Activated CD8-positive, alpha-beta memory T cell treated with anti-CD3 and anti-CD28 coated beads for 4 hours (primary cell): ENCODE results near the gene KRTCAP2.
"Not testable (repeated sequence)": the region's sequence is repeated elsewhere in the genome, so short reads cannot be mapped to it uniquely, and the experiment has no call there.

ENCODE experiments used
- DNase-seq, 2 donors: peaks; one replicate each; pipeline ENCODE4 v3.0.0-alpha.2; 2020; ENCODE audit warnings: low read depth in 2 of 2

The KRTCAP2 gene

DNA sequence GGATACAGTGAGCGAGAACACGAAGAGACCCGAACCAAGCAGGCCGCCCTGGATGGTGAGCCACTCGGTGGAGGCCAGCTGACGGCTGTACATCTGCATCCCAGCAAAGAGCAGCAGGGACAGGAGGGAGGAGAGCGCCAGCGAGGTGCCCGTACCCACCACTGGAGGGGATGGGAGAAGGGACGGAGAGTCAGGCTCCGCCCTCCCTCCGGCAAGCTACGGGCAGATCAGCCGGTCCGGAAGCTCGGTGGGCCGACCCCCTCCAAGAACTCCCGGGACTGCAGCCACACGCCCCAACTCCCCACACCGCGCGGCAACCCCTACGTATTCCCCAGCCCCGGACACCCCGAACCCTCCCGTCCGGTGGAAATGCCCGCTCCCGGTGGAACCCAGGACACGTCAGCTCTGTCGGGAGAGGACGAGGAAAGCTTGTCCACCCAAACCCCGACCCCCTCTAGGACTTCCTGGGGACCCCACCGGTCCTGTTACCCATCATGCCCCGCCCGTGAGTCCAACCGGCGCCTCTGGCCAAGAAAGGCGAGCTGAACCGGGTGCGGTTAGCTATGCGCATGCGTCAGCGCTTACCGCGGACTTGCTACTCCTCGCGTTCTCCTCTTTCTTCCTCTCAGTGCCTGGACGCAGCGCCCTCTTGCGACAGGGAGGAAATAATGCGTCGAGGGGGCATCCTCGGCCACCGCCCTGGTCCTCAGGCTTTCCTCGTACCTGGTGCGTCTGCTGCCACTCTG lies at the start of gene KRTCAP2:
Gene KRTCAP2, minus strand, starts transcription at position 573 of the 746 bp plus-strand sequence. Its CDS starts 80 bp downstream, at position 493.
- peak; percentile 86 to 91 for DNase-seq

DNA sequence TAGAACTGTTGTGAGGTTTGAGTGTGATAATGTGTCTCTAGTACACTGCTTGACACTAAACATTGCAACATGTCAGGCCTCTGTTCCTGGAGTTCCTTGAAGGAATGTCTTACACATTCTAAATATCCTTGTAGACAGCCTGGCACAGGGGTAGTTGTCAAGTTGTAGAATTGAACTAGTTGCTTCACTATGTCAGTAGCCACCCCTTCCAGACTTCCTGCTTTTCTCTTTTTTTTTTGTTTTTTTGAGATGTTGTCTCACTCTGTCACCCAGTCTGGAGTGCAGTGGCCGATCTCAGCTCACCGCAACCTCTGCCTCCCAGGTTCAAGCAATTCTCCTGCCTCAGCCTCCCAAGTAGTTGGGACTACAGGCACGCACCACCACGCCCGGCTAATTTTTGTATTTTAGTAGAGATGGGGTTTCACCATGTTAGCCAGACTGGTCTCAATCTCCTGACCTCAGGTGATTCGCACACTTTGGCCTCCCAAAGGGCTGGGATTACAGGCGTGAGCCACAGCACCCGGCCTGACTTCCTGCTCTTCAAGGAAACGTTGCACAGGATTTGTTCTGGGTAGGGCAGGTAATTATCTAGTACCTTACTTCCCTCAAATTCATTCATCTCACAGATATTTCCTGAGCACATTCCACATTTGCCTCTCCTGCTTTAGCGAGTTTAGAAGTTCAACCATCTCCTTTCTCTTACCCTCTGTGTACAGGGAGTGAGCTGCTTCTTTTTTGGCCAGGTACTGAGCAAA lies 47.3 kb upstream of the KRTCAP2 start:
- not testable (repeated sequence) for DNase-seq

- DNase-seq, result no peak
Measured at GRCh38 chr1:155219592-155220031, 46.5 kb upstream of the KRTCAP2 start.

- no peak for DNase-seq
Measured at GRCh38 chr1:155218854-155219591, 45.9 kb upstream of the KRTCAP2 start.

DNA sequence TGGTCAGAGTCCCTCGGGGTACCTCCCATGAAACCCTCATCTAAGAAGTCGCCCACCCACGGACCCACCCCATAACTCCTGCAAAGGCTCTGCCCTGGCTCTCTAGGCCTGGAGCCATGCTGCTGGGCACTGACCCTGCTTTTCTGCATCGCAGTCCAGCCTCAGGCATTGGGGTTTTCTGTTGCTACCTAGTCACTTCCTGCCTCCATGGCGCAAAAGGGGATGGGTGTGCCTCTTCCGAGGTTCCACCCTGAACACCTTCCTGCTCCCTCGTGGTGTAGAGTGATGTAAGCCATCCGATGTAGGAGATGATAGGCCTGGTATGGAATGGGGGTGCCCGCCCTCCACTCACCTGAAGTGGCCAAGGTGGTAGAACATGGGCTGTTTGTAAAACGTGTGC lies 41.6 kb upstream of the KRTCAP2 start:
- DNase-seq, result not testable (repeated sequence)

GRCh38 chr1:155212051-155212440 lies 38.9 kb upstream of the KRTCAP2 start:
- not testable (repeated sequence) for DNase-seq

DNA sequence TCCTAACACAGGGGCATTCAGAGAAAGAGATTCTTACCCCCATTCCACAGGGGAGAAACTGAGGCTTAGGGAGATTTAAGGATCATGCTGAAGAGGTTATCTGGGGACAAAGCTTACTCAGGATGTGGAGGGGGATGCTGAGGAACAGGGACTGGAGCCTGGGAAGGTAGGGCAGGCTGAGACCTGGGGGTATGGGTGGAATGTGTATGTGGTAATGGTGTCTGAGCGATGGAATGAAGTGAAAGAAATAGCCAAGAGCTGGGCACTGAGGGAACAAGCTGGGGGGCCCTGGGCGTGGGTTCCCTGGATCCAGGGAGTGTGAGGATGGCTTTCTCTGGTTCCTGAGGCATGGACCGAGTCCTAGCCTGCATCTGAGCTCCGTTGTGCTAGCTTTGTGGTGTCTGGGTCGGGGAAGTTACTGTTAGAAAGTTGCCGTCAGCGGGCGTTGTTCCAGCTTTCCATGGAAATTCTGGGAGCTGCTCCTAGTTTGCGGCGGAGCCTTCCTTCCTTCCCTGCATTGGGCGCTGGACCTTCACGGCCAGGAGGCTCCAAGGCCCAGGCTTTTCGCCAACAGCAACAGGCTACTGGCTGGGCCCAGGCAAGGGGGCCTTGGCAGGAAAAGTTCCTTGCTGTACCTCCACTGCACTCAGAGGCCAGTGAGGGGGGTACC lies 38.4 kb upstream of the KRTCAP2 start:
- DNase-seq, result not testable (repeated sequence)

GRCh38 chr1:155210314-155211104 lies 37.4 kb upstream of the KRTCAP2 start:
- DNase-seq, result no peak

DNA sequence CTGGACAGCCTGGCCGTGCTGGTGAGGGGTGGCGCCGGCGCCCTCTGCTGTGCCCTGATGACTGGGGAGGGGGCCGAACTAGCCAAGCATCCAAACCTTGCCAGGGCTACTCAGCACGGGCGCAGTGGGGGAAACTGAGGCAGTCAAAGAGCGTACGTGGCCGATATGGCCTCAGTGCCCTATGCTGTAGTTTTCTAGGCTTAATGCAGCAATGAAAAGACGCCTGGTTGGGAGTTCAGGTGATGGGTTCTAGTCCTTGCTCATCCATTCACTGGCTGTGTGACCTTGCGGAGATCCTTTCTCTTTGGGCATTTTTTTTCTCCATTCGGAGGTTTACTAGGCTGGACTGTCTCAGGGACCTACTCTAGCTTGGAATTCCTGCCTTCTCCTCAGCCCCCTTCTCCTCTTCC lies 36.2 kb upstream of the KRTCAP2 start:
- DNase-seq, result no peak

GRCh38 chr1:155208541-155209311 lies 35.6 kb upstream of the KRTCAP2 start, which contains the start of gene MTX1:
Gene MTX1 (plus strand): TSS chr1:155208695. CDS start chr1:155208805, 110 bp downstream.
- DNase-seq, result peak; percentile 76 to 83

DNA sequence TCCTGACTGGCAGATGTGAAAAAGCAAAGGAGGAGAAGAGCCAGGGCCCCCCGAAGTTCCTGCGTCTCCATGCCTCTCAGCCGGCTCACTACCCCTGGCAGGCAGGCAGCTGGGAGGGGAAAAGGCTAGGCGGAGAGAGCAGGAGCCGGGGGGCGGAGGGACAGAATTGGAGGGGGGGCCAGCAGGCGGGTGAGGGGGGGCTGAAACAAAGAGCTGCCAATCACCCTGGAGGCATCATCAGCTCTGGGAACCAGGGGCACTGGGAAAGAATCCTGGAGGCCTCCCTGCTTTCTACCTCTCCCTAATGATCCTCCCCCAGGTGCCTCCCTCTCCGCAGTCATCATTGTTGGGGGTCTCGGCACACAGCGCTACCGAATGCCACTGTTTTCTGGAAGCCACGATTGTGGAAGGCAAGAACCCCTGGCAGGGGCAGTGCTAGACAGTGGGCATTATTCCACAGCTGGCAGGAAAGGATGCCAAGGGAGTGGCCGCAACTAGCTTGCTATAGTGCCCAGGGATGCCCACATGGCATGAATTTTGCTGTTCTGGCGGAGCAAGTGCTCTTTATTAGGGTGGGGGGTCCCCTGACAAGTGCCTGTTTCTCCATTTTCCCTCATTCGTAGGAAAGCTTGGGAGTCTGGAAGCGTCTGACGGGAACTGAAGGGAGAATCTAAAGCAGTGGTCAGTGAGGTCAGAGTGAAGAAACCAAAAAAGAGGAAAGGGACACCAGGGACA lies 34.9 kb upstream of the KRTCAP2 start, which contains the start of gene THBS3:
Gene THBS3, minus strand, starts transcription at position 92 of the 735 bp plus-strand sequence. Its CDS starts 21 bp downstream, at position 71.
- no peak for DNase-seq

GRCh38 chr1:155206891-155207805 lies 34.0 kb upstream of the KRTCAP2 start:
- peak; percentile 78 to 83 for DNase-seq

DNA sequence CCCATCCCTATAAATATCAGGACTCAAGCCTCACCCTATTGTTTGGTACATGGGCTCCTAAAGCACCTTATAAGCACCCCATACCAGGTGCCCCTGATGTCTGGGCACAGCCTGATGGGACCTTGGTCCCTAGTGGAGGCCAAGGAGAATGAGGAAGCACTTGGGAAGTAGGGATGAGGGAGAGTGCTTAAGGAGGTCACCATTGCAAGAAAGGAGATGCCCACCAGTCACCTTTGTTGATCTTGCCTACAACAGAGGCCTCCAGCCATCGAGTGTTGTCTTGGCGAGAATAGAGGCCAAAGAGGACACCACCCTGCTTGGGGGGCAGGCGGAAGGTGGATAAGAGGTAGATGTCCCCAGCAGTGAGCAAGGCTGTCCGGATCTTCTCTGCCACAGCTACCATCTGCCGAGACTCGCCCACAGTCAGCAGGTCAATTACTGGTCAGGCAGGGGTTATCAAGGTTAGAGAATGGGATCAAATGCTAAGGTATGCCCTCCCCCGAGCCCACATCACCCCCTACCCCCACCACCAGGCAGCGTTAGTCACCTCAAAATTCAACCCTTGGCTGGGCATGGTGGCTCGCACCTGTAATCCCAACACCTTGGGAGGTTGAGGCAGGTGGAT lies 33.0 kb upstream of the KRTCAP2 start:
- no peak for DNase-seq

DNA sequence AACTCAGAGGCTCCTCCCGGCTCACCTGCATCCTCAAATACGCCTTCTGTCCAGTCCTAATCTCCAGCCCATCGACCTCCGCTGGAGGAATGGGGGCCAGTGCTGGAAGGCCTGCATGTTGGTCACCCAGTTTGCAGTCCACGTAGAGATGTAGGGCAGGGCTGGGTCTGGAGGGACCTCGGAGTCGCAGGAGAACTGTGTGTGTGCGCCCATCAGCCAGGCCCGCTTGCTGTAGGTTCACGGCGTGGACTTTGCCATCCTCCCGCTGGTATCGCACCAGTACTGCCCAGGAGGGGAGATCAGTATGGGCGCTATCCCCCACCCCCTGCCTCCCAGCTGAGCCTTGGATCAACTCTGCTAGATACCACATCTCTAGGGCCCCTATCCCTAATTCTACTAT lies 31.9 kb upstream of the KRTCAP2 start:
- DNase-seq, result no peak

GRCh38 chr1:155202731-155203515 lies 29.8 kb upstream of the KRTCAP2 start:
- no peak for DNase-seq

GRCh38 chr1:155202198-155202597 lies 29.1 kb upstream of the KRTCAP2 start:
- no peak for DNase-seq

- no peak for DNase-seq
Measured at GRCh38 chr1:155200920-155201319, 27.8 kb upstream of the KRTCAP2 start.
